ENCODE measurements around the gene PTCH2.
"Not testable (repeated sequence)": the region's sequence is repeated elsewhere in the genome, so short reads cannot be mapped to it uniquely, and the experiment has no call there.

Gene PTCH2

GRCh38 chr1:44835738-44836675 lies 7.0 kb downstream of the PTCH2 start:
- FAIRE-seq: no peak

DNA sequence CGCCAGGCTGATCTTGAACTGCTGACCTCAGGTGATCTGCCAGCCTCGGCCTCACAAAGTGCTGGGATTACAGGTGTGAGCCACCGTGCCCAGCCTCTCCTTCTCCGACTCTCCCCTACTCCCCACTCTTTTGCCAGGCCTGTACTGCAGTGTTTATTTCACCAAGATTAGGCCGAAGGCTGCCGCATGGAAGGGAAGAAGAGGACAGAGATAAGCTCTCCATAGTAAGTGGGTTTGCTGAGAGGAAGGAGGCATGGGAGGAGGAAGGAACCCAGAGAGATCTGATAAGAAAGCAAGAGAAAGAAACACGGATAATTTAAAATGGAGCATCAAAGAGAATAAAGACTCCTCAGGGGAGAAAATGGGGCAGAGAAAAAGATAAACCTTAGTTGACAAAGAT lies 8.7 kb downstream of the PTCH2 start:
- FAIRE-seq: no peak

DNA sequence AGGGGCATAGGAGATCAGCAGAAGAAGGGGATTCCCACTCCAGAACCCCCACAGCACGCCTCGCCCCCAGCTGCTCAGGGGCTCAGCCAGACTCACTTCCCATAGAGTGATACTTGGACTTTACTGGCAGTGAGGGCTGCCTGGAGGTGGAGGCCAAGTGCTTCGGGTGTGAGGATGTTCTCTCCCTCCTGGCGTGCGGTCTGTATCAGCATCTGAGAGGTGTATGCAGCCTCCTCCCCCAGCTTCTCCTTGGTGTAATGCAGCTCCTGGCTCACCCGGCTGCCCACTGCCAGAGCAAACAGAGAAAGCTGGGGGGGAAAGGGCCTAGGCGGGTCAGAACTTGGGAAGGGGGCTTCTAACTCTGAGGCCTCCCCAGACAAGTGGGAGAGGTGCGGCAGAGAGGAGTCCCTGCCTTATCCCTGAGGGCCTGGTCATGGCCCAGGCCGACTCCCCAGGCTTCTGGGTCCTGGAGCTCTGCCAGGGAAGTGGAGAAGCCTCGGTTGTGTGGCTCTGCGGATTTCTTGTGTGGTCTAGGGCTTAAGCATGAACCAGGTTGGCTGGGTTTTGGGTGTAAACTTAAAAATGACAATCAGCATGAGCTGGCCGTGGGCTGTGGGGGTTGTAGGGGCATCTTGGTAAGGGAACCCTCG lies 10.9 kb downstream of the PTCH2 start:
- FAIRE-seq: no peak

DNA sequence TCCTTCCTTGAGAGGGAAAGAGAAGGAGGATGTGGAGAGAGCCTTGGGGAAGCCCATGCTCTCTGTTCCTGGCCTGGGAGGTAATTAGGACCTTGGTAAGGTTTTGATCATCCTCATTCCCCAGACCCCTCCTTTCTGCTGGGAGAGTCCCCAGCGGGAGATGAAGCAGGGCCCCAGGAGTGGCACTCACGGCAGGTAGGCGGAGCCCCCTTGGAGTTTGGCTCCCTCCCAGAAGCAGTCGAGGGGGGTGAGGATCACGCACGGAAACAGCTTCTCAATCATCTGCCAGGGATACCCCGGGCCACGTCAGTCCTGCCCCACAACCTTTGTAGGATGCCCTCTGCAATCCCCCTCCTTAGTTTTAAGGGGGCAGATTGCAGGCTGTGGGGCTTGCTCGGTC lies 11.5 kb downstream of the PTCH2 start:
- FAIRE-seq: no peak

- FAIRE-seq: no peak
These were observed 12.2 kb downstream of the PTCH2 start for GRCh38 chr1:44830900-44831304.

DNA sequence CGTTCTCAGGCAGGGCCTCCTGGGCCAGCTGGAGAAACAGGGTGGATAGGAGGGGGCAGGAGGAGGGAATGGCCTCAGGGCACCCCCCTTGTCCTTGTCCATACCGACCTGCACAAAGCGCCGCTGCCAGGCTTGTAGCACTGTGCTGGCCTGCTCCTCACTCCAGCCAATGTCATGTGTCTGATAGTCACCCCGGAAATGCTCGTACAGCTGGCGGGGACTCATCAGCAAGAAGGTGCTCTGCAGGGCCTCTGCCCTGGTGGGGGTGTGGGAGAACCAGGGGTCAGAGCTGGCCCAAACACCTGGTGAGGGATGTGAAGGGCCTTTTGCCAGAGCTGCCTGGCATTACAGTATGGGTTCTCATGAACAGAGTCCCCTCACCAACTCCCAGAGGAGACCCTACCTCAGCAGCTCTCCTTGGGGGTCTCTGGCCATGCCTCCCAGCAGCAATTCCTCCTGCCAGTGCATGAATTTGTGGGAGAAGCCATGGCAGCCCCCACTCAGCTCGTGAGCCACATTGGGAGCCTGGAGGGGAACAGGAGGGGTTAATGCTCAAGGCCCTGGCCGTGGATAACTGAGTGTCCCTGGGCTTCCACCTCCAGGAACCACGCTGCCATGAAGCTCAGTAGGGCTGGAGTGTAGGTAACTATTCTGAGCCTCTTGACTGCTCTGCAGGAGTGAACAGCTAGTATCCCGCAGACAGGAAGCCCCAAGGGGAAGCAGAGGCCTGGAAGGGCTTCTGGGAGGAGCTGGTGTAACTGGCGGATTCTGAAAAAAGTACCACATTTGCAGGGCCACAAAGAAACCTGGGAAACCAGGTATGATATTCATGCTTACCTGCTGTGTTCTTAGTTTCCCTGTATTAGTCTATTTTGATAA lies 13.3 kb downstream of the PTCH2 start:
- FAIRE-seq: no peak

GRCh38 chr1:44828841-44829440 lies 14.1 kb downstream of the PTCH2 start:
- FAIRE-seq: no peak

GRCh38 chr1:44828003-44828651 lies 14.9 kb downstream of the PTCH2 start:
- no peak for FAIRE-seq

DNA sequence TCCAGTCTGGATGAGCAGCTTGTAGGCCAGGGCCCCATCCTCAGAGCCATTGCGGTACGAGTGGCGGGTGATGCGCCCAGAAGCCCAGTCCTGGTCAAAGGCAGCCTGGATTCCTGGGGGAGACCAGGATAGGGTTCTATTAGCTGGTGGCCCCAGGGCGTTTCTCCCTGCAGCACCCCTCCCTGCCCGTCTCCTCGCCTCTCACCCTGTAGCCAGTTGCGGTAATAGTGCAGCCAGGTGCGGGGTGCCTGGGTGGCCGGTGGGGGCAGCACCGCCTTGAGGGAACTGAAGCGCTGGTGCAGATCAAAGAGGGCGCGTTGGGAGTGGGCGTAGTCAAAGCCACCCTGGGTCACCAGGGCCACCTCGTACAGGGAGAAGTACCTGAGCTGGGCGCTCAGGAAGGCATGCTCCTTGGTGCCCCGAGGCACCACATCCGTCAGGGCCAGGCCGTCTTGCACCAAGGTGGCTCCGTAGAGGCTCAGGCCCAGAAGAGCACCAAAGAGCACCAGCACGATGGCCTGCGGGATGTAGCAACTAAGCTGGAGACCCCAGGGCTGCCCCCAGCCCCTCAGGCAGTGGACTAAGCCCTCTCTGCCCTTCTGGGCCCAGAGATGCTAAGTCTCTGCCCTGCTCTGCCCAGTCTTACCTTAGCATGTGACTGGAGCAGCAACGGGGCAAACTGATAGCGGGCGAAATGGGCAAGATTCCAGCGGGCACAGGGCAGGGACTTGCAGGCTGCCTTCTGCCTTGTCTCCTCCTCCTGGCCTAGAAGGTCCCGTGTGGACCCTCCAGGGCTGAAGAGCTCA lies 15.7 kb downstream of the PTCH2 start:
- no peak for FAIRE-seq

GRCh38 chr1:44826375-44827196 lies 16.5 kb downstream of the PTCH2 start:
- FAIRE-seq: no peak

DNA sequence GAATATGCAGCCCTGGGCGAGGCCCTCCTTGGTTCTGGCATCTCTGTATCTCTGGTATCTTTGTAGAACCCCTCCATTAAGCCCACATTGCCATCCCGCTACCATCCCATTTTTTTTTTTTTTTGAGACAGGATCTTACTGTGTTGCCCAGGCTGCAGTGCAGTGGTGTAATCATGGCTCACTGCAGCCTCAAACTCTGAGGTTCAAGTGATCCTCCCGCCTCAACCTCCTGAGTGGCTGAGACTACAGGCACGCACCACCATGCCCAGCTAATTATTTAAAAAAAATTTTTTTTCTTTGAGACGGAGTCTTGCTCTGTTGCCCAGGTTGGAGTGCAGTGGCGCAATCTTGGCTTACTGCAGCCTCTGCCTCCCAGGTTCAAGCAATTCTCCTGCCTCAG lies 18.7 kb downstream of the PTCH2 start:
- not testable (repeated sequence) for FAIRE-seq

- no peak for FAIRE-seq
These were observed 20.0 kb downstream of the PTCH2 start for GRCh38 chr1:44822981-44823451.

DNA sequence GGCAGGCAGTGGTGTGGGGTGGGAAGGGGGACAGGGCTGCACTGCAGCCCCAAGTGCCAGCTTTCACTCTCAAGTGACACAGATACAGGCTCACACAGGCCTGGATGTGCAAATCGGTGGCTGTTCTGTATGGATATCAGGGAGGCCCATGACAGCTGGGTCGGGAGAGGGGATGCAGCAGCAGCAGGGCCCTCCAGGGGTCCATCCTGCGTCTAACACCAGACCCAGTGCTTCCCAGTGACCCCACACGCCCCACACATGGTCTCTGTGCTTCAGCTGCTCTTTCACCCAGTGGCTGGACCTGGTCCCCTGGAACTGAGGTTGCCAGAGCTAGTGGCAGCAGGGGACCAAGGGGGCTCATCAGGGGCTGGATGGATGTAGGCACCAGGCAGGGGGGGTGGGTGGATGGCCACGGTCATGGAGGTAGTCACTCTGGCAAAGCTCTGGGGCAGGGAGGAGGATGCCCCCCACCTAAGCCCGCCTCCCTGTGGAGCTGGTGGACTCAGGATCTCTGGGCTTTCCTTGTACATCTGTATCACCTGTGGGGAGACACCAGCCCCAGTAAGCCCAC lies 20.8 kb downstream of the PTCH2 start:
- FAIRE-seq: no peak

DNA sequence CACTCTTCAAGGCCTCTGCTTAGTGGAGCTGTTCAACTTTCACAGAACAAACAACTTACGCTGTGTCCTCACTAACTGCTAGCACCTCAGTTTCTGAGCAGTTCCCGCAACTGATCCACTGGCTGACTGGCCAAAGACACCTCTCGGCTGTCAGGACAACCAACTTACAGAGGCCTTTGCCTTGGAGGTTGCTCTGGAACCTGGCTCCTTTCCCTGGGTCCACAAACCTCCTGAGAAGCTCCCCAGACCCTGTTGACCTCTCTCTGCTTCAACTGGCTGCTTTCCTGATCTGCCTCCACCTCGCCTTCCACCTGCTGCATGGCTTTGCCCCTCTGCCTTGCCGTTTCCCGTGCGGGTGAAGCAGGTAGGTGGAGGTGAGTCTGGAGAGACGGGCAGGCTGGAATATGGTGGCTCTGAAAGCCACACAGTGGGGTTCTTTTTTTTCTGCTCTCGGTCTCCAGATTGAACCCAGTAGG lies 21.8 kb downstream of the PTCH2 start:
- FAIRE-seq: no peak

DNA sequence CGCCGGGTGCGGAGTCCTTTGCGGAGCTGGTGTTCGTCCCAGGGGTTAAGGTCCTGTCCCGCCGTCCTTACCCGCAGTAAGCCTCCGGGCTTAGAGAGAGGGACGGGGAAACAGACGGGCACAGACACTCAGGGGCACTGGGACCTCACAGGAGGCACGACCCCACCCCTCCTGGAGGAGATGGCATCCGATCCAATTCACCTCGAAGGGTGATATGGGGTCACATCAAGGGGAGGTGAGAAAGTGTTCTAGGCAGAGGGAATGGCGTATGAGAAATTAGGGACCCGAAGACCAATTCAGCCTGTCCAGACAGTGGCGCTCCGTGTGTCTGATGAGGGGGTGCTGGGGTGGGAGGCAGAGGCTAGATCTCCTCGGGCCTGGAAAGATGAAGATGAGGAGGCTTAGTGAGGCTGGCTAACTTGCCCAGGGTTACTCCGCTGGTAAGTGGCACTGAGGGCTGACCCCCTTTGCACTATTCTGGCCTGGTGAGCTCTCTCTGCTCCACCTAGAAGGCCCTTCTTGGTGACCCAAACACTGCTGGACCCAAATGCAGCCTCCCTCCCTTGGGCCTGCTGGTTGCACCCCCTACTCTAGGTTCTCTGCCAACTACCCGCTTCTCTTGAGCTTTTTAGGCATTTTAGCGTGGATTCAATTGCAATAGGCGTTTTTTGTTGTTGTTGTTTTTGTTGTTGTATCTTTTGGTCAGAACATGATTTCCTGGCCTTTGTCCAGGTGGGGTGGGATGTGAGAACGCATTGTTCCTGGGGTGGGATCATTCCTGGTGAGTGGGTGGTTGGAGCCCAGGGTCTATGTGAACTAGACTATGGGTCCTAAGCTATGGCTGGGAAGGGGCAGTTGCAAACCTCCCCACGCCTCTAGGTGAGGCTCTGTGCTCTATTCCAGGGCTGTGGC lies 22.5 kb downstream of the PTCH2 start:
- no peak for FAIRE-seq

DNA sequence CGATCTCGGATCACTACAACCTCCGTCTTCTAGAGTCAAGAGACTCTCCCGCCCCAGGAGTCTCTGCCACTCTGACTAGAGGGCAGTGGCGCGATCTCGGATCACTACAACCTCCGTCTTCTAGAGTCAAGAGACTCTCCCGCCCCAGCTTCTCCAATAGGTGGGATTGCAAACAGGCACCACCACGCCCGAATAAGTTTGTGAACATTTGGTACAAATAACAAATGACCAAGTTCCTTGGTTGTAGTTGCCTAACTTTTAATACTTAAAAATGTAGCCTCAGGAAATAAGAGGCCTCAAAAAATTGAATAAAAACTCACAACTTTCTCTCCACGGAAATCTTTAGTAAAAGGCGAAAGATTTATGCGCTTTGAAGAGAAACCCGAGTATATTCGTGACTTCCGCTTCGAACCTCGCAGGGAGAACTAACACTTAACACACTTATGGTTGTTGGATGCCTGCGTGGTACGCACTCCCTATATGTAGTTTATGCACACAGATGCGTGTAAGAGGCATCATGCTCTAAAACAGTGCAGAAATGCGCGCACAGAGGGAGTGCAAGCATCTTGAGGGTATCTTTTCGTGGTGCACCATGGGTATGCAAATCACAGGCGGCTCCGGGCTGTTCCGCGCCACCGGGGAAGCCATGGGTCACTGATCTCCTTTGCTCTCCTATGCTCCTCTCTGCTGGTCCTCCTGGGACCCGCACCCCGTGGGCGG lies 23.3 kb downstream of the PTCH2 start:
- peak; percentile 95 for FAIRE-seq

- FAIRE-seq: no peak
These were observed 23.9 kb downstream of the PTCH2 start for GRCh38 chr1:44819196-44819607.

All from TTC549 (cell line).